ENCODE data around the gene B3GALT6.
"Not testable (repeated sequence)": the region's sequence is repeated elsewhere in the genome, so short reads cannot be mapped to it uniquely, and the experiment has no call there.

B3GALT6 gene

GRCh38 chr1:1239227-1239613 is 7.2 kb downstream of the B3GALT6 start:
- in situ Hi-C loops (cut with HindIII; ENCODE audit: low pct_ligation_motif_present, low pct_unique_long_range_greater_than_20kb, low sequenced_read_pairs), result no loop called here
- DNase-seq, result no peak

- no peak for DNase-seq
- in situ Hi-C loops (cut with HindIII; ENCODE audit: low pct_ligation_motif_present, low pct_unique_long_range_greater_than_20kb, low sequenced_read_pairs), result no loop called here
These were observed 7.7 kb downstream of the B3GALT6 start for GRCh38 chr1:1239614-1240347.

- no peak for DNase-seq
- in situ Hi-C loops (cut with HindIII; ENCODE audit: low pct_ligation_motif_present, low pct_unique_long_range_greater_than_20kb, low sequenced_read_pairs), result no loop called here
These were observed 8.3 kb downstream of the B3GALT6 start for GRCh38 chr1:1240348-1240732.

- peak; percentile 53 for DNase-seq
- in situ Hi-C loops (cut with HindIII; ENCODE audit: low pct_ligation_motif_present, low pct_unique_long_range_greater_than_20kb, low sequenced_read_pairs), result no loop called here
These were observed 9.0 kb downstream of the B3GALT6 start for GRCh38 chr1:1240822-1241587.

- in situ Hi-C loops (cut with HindIII; ENCODE audit: low pct_ligation_motif_present, low pct_unique_long_range_greater_than_20kb, low sequenced_read_pairs), result no loop called here
- DNase-seq, result no peak
These were observed 9.7 kb downstream of the B3GALT6 start for GRCh38 chr1:1241588-1242219.

GRCh38 chr1:1242461-1243265 is 10.6 kb downstream of the B3GALT6 start:
- no peak for DNase-seq
- in situ Hi-C loops (cut with HindIII; ENCODE audit: low pct_ligation_motif_present, low pct_unique_long_range_greater_than_20kb, low sequenced_read_pairs), result no loop called here

- in situ Hi-C loops (cut with HindIII; ENCODE audit: low pct_ligation_motif_present, low pct_unique_long_range_greater_than_20kb, low sequenced_read_pairs), result no loop called here
- no peak for DNase-seq
These were observed 11.2 kb downstream of the B3GALT6 start for GRCh38 chr1:1243266-1243660.

GRCh38 chr1:1243807-1244191 is 11.8 kb downstream of the B3GALT6 start:
- no peak for DNase-seq
- in situ Hi-C loops (cut with HindIII; ENCODE audit: low pct_ligation_motif_present, low pct_unique_long_range_greater_than_20kb, low sequenced_read_pairs), result no loop called here

GRCh38 chr1:1244192-1244811 is 12.3 kb downstream of the B3GALT6 start:
- DNase-seq, result no peak
- in situ Hi-C loops (cut with HindIII; ENCODE audit: low pct_ligation_motif_present, low pct_unique_long_range_greater_than_20kb, low sequenced_read_pairs), result no loop called here

- in situ Hi-C loops (cut with HindIII; ENCODE audit: low pct_ligation_motif_present, low pct_unique_long_range_greater_than_20kb, low sequenced_read_pairs), result no loop called here
- DNase-seq, result no peak
These were observed 13.3 kb downstream of the B3GALT6 start for GRCh38 chr1:1245178-1245816.

GRCh38 chr1:1245817-1246576 is 14.0 kb downstream of the B3GALT6 start:
- DNase-seq, result no peak
- in situ Hi-C loops (cut with HindIII; ENCODE audit: low pct_ligation_motif_present, low pct_unique_long_range_greater_than_20kb, low sequenced_read_pairs), result no loop called here

- DNase-seq, result no peak
- in situ Hi-C loops (cut with HindIII; ENCODE audit: low pct_ligation_motif_present, low pct_unique_long_range_greater_than_20kb, low sequenced_read_pairs), result no loop called here
These were observed 14.7 kb downstream of the B3GALT6 start, which contains the start of gene C1QTNF12 for GRCh38 chr1:1246577-1247340. Gene C1QTNF12 (minus strand): TSS chr1:1246722. CDS start chr1:1246690, 32 bp downstream.

- in situ Hi-C loops (cut with HindIII; ENCODE audit: low pct_ligation_motif_present, low pct_unique_long_range_greater_than_20kb, low sequenced_read_pairs), result no loop called here
- DNase-seq, result no peak
These were observed 15.4 kb downstream of the B3GALT6 start for GRCh38 chr1:1247341-1247913.

GRCh38 chr1:1248009-1248913 is 16.2 kb downstream of the B3GALT6 start:
- in situ Hi-C loops (cut with HindIII; ENCODE audit: low pct_ligation_motif_present, low pct_unique_long_range_greater_than_20kb, low sequenced_read_pairs); DNase-seq: not testable (repeated sequence)

GRCh38 chr1:1250786-1251284 is 18.8 kb downstream of the B3GALT6 start:
- DNase-seq, result no peak
- in situ Hi-C loops (cut with HindIII; ENCODE audit: low pct_ligation_motif_present, low pct_unique_long_range_greater_than_20kb, low sequenced_read_pairs), result no loop called here
